ENCODE measurements around the gene UMODL1. TPM values are rescaled to one million over a fixed set of nuclear protein-coding genes. Genes with fewer than 3 reads are reported as not detected.

Gene UMODL1
- total RNA-seq, 1 experiment from 2014 or later = not detected

DNA sequence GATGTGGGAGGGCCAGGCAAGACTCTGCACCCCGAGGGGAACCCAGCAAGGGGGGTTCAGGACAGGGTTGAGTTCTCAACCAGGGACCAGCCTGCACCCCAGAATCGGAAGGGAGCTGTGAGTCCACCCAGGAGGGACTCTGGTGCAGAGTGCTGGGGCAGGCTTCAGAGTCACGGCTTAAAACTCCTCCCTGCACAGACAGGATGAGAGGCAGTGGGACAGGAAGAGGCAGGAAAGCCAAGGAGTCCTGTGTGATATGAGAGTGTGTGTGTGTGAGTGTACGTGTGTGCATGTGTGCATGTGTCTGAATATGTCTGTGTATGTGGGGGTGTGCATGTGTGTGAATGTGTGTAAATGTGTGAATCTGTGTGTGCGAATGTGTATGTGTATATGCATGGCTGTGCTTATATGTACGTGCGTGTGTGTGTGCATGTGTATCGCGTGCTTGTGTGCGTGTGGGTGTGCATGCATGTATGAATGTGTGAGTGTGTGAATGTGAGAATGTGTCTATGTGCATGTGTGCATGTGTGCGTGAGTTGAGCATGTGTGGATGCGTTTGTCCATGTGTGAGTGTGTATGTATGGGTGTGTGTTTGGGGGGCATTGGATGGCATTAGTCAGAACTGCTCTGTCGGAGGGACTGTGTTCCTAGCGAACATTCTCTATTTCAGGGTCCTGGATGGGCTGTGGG, 52.2 kb downstream of the UMODL1 start:
- Mint-ChIP-seq H3K4me1 (ENCODE audit: low read depth, unreplicated experiment) (no peaks in the 10 kb centered on the region), H3K27ac (ENCODE audit: unreplicated experiment) (no peak overlapping the region), H3K4me3 (ENCODE audit: low read depth, unreplicated experiment) (no peak overlapping the region), H3K36me3 (ENCODE audit: insufficient read depth, unreplicated experiment) (no peaks in the 10 kb centered on the region), H3K27me3 (ENCODE audit: unreplicated experiment) (peaks cover 41% of the 10 kb centered on the region), H3K9me3 (ENCODE audit: low read depth, unreplicated experiment) (no peaks in the 10 kb centered on the region)
- no peak for DNase-seq
- BruUV-seq (replicated peaks) = no TSS peak
- no peak for TF ChIP-seq CTCF (IDR thresholded peaks at IDR 0.05; ENCODE audit: unreplicated experiment)
- CTCF ChIA-PET = no interaction called here
- intact Hi-C loops (cut with micrococcal nuclease; ENCODE audit: unreplicated experiment) = no loop called here

- CTCF ChIA-PET = no interaction called here
- DNase-seq = no peak
- intact Hi-C loops (cut with micrococcal nuclease; ENCODE audit: unreplicated experiment) = no loop called here
- Mint-ChIP-seq H3K27ac (ENCODE audit: unreplicated experiment) (no peak overlapping the region), H3K4me3 (ENCODE audit: low read depth, unreplicated experiment) (no peak overlapping the region), H3K36me3 (ENCODE audit: insufficient read depth, unreplicated experiment) (no peaks in the 10 kb centered on the region), H3K9me3 (ENCODE audit: low read depth, unreplicated experiment) (no peaks in the 10 kb centered on the region), H3K4me1 (ENCODE audit: low read depth, unreplicated experiment) (no peaks in the 10 kb centered on the region), H3K27me3 (ENCODE audit: unreplicated experiment) (peaks cover 35% of the 10 kb centered on the region)
- no TSS peak for BruUV-seq (replicated peaks)
- TF ChIP-seq CTCF (IDR thresholded peaks at IDR 0.05; ENCODE audit: unreplicated experiment) = no peak
Measured at GRCh38 chr21:42124081-42124480, 53.0 kb downstream of the UMODL1 start.

GRCh38 chr21:42124826-42125570, 53.9 kb downstream of the UMODL1 start:
- no peak for TF ChIP-seq CTCF (IDR thresholded peaks at IDR 0.05; ENCODE audit: unreplicated experiment)
- H3K36me3 Mint-ChIP-seq (ENCODE audit: insufficient read depth, unreplicated experiment) = no peaks in the 10 kb centered on the region
- no peaks in the 10 kb centered on the region for H3K4me1 Mint-ChIP-seq (ENCODE audit: low read depth, unreplicated experiment)
- no peak overlapping the region for H3K4me3 Mint-ChIP-seq (ENCODE audit: low read depth, unreplicated experiment)
- peaks cover 35% of the 10 kb centered on the region for H3K27me3 Mint-ChIP-seq (ENCODE audit: unreplicated experiment)
- no peaks in the 10 kb centered on the region for H3K9me3 Mint-ChIP-seq (ENCODE audit: low read depth, unreplicated experiment)
- H3K27ac Mint-ChIP-seq (ENCODE audit: unreplicated experiment) = no peak overlapping the region
- CTCF ChIA-PET = no interaction called here
- no TSS peak for BruUV-seq (replicated peaks)
- DNase-seq = no peak
- intact Hi-C loops (cut with micrococcal nuclease; ENCODE audit: unreplicated experiment) = no loop called here

DNA sequence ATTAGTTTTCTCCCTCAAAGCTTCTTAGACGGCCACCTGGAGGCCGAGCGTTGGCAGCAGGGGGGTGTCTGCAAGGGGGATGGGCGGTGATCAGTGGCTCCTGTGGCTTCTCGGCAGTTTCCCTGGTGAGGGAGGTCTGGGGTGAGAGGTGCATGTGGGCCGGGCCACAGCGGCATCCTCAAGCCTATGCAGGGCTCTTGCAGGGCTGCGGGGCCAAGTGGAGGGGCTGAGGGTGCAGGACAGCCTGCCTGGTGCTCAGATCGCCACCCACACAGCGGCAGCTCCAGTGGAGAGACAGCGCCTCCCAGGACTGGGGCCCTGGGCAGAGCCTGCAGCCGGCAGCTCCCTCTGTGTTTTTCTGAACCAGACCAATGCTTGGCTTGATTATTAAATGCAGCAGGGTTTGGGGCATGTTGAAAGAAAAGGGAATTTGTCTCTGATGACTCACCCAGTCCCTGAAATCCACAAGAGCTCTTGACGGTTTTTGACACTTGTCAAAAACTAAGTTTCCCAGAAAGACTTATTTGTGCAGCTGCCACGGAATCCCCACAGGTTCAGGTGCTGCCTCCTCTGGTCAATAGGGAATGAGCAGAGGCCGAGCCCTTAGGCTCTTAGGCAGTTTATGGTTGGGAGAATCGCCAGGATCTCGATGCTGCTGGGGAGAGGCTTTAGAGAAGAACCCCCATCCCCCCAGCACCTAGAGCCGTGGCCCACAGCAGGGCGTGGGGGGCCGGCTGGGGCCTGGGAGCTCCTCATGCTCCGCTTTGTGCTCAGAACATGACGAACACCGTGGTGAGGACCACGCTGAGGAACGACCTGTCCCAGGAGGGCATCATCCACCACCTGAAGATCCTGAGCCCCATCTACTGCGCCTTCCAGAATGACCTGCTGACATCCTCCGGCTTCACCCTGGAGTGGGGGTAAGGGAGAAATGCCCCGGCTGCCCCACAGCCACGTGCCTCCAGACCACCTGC, 54.7 kb downstream of the UMODL1 start:
- intact Hi-C loops (cut with micrococcal nuclease; ENCODE audit: unreplicated experiment) = no loop called here
- no peaks in the 10 kb centered on the region for H3K36me3 Mint-ChIP-seq (ENCODE audit: insufficient read depth, unreplicated experiment)
- no peaks in the 10 kb centered on the region for H3K4me1 Mint-ChIP-seq (ENCODE audit: low read depth, unreplicated experiment)
- H3K27ac Mint-ChIP-seq (ENCODE audit: unreplicated experiment) = no peak overlapping the region
- peaks cover 35% of the 10 kb centered on the region for H3K27me3 Mint-ChIP-seq (ENCODE audit: unreplicated experiment)
- H3K4me3 Mint-ChIP-seq (ENCODE audit: low read depth, unreplicated experiment) = no peak overlapping the region
- CTCF ChIA-PET = no interaction called here
- no peak for DNase-seq
- no peaks in the 10 kb centered on the region for H3K9me3 Mint-ChIP-seq (ENCODE audit: low read depth, unreplicated experiment)
- BruUV-seq (replicated peaks) = no TSS peak
- no peak for TF ChIP-seq CTCF (IDR thresholded peaks at IDR 0.05; ENCODE audit: unreplicated experiment)
